Measurements from ENCODE around the gene SMPD3. TPM values are rescaled to one million over a fixed set of nuclear protein-coding genes. Genes with fewer than 3 reads are reported as not detected.

SMPD3 gene
- total and polyA plus RNA-seq, 2 experiments from 2014 or later = 0.57 to 0.83 TPM

DNA sequence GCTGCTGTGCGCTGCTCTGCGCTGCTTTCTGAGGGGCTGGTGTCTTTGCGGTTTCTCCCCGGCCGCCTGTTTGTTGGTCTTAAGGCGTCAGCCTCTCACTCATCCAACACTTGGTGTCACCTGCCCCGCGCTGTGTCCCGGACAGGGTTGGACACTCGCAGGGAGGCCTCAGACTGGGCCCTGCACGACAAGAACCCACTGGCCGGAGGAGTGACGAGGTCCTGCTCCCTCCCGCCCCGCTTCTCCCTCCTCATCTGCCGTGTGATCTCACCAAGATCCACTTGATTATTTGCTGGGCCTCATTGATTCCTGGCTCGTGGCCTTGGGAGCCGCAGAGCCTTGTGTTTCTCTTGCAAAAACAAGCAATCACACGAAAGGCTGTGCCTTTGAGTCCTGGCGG is 80.9 kb downstream of the SMPD3 start:
- ATAC-seq = peak; percentile 5; the same call in 2 of the 3 replicates
- Histone ChIP-seq H2AFZ (peak overlapping the region; percentile 84), H3K36me3 (ENCODE audit: insufficient read depth) (no peaks in the 10 kb centered on the region), H3K4me2 (no peak overlapping the region), H4K20me1 (replicated peaks; ENCODE audit: insufficient read depth) (no peaks in the 10 kb centered on the region; the same call in 1 of the 2 replicates), H3K27ac (ENCODE audit: low read depth) (no peak overlapping the region), H3K27me3 (ENCODE audit: insufficient read depth) (no peaks in the 10 kb centered on the region), H3K4me3 (no peak overlapping the region), H3F3A (replicated peaks; ENCODE audit: low read depth) (no peaks in the 10 kb centered on the region), H3K79me2 (replicated peaks; ENCODE audit: insufficient read depth) (no peaks in the 10 kb centered on the region), H3K9me2 (ENCODE audit: insufficient read depth) (no peaks in the 10 kb centered on the region), H3K4me1 (ENCODE audit: insufficient read depth) (no peaks in the 10 kb centered on the region)
- Mint-ChIP-seq H3K27me3 (ENCODE audit: insufficient read depth, low read depth, poor library complexity) (peaks cover 14% of the 10 kb centered on the region), H3K36me3 (ENCODE audit: low read depth) (no peaks in the 10 kb centered on the region), H3K9me3 (no peaks in the 10 kb centered on the region), H3K4me1 (peaks cover 42% of the 10 kb centered on the region), H3K27ac (no peak overlapping the region), H3K4me3 (no peak overlapping the region)
- no peak for DNase-seq (ENCODE audit: low spot score)
- TF ChIP-seq NANOG (IDR thresholded peaks at IDR 0.05; ENCODE audit: borderline replicate concordance) = no peak

GRCh38 chr16:68367030-68367429 is 81.3 kb downstream of the SMPD3 start:
- H2AFZ ChIP-seq = peak overlapping the region; percentile 84
- no peaks in the 10 kb centered on the region for H3F3A ChIP-seq (replicated peaks; ENCODE audit: low read depth)
- no peak overlapping the region for H3K4me2 ChIP-seq
- no peaks in the 10 kb centered on the region for H3K36me3 ChIP-seq (ENCODE audit: insufficient read depth)
- H3K4me1 ChIP-seq (ENCODE audit: insufficient read depth) = no peaks in the 10 kb centered on the region
- no peaks in the 10 kb centered on the region; the same call in 1 of the 2 replicates for H4K20me1 ChIP-seq (replicated peaks; ENCODE audit: insufficient read depth)
- no peaks in the 10 kb centered on the region for H3K9me2 ChIP-seq (ENCODE audit: insufficient read depth)
- H3K4me3 ChIP-seq = no peak overlapping the region
- Mint-ChIP-seq H3K36me3 (ENCODE audit: low read depth) (no peaks in the 10 kb centered on the region), H3K4me1 (peaks cover 42% of the 10 kb centered on the region), H3K4me3 (no peak overlapping the region), H3K27ac (no peak overlapping the region), H3K27me3 (ENCODE audit: insufficient read depth, low read depth, poor library complexity) (peaks cover 12% of the 10 kb centered on the region), H3K9me3 (no peaks in the 10 kb centered on the region)
- H3K27me3 ChIP-seq (ENCODE audit: insufficient read depth) = no peaks in the 10 kb centered on the region
- peak; percentile 81 for DNase-seq (ENCODE audit: low spot score)
- no peaks in the 10 kb centered on the region for H3K79me2 ChIP-seq (replicated peaks; ENCODE audit: insufficient read depth)
- TF ChIP-seq CTCF (conservative IDR thresholded peaks at IDR 0.05; ENCODE audit: low read depth in 2 of 2) (peak; percentile 60 to 84), EZH2phosphoT487 (IDR thresholded peaks at IDR 0.05; ENCODE audit: unreplicated experiment) (no peak)
- H3K27ac ChIP-seq (ENCODE audit: low read depth) = no peak overlapping the region
- peak; percentile 76 for ATAC-seq

DNA sequence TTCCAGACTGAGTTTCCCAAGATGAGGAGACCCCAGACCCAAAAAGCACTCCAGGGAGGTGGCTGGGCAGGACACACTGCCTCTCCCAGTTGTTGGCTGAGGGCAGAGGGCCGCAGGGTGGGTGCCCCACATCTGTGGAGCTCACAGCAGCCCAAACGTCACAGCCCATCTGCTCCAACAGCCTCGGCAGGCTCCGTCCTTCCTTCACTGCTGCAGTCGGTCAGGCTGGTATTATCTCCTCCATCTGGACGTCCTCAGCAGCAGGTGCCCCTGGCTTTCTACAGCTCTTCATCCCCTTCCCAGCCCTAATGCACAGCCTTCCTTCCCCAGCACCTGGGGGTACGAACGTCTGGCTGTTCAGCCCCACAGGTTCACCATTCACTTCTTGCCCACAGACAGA is 82.2 kb downstream of the SMPD3 start:
- Mint-ChIP-seq H3K9me3 (no peaks in the 10 kb centered on the region), H3K27ac (no peak overlapping the region; the same call in 1 of the 2 replicates), H3K4me1 (peaks cover 42% of the 10 kb centered on the region), H3K36me3 (ENCODE audit: low read depth) (no peaks in the 10 kb centered on the region), H3K27me3 (ENCODE audit: insufficient read depth, low read depth, poor library complexity) (peaks cover 12% of the 10 kb centered on the region), H3K4me3 (no peak overlapping the region)
- Histone ChIP-seq H3K79me2 (replicated peaks; ENCODE audit: insufficient read depth) (no peaks in the 10 kb centered on the region), H2AFZ (no peak overlapping the region), H3K4me1 (ENCODE audit: insufficient read depth) (no peaks in the 10 kb centered on the region), H3K27me3 (ENCODE audit: insufficient read depth) (no peaks in the 10 kb centered on the region), H3K36me3 (ENCODE audit: insufficient read depth) (no peaks in the 10 kb centered on the region), H3F3A (replicated peaks; ENCODE audit: low read depth) (no peaks in the 10 kb centered on the region), H3K27ac (ENCODE audit: low read depth) (no peak overlapping the region), H3K4me3 (no peak overlapping the region), H4K20me1 (replicated peaks; ENCODE audit: insufficient read depth) (no peaks in the 10 kb centered on the region; the same call in 1 of the 2 replicates), H3K9me2 (ENCODE audit: insufficient read depth) (no peaks in the 10 kb centered on the region), H3K4me2 (no peak overlapping the region)
- ATAC-seq = no peak
- DNase-seq (ENCODE audit: low spot score) = no peak
- no peak for TF ChIP-seq REST (IDR thresholded peaks at IDR 0.05; ENCODE audit: unreplicated experiment)
- TF ChIP-seq, protein P1, sequence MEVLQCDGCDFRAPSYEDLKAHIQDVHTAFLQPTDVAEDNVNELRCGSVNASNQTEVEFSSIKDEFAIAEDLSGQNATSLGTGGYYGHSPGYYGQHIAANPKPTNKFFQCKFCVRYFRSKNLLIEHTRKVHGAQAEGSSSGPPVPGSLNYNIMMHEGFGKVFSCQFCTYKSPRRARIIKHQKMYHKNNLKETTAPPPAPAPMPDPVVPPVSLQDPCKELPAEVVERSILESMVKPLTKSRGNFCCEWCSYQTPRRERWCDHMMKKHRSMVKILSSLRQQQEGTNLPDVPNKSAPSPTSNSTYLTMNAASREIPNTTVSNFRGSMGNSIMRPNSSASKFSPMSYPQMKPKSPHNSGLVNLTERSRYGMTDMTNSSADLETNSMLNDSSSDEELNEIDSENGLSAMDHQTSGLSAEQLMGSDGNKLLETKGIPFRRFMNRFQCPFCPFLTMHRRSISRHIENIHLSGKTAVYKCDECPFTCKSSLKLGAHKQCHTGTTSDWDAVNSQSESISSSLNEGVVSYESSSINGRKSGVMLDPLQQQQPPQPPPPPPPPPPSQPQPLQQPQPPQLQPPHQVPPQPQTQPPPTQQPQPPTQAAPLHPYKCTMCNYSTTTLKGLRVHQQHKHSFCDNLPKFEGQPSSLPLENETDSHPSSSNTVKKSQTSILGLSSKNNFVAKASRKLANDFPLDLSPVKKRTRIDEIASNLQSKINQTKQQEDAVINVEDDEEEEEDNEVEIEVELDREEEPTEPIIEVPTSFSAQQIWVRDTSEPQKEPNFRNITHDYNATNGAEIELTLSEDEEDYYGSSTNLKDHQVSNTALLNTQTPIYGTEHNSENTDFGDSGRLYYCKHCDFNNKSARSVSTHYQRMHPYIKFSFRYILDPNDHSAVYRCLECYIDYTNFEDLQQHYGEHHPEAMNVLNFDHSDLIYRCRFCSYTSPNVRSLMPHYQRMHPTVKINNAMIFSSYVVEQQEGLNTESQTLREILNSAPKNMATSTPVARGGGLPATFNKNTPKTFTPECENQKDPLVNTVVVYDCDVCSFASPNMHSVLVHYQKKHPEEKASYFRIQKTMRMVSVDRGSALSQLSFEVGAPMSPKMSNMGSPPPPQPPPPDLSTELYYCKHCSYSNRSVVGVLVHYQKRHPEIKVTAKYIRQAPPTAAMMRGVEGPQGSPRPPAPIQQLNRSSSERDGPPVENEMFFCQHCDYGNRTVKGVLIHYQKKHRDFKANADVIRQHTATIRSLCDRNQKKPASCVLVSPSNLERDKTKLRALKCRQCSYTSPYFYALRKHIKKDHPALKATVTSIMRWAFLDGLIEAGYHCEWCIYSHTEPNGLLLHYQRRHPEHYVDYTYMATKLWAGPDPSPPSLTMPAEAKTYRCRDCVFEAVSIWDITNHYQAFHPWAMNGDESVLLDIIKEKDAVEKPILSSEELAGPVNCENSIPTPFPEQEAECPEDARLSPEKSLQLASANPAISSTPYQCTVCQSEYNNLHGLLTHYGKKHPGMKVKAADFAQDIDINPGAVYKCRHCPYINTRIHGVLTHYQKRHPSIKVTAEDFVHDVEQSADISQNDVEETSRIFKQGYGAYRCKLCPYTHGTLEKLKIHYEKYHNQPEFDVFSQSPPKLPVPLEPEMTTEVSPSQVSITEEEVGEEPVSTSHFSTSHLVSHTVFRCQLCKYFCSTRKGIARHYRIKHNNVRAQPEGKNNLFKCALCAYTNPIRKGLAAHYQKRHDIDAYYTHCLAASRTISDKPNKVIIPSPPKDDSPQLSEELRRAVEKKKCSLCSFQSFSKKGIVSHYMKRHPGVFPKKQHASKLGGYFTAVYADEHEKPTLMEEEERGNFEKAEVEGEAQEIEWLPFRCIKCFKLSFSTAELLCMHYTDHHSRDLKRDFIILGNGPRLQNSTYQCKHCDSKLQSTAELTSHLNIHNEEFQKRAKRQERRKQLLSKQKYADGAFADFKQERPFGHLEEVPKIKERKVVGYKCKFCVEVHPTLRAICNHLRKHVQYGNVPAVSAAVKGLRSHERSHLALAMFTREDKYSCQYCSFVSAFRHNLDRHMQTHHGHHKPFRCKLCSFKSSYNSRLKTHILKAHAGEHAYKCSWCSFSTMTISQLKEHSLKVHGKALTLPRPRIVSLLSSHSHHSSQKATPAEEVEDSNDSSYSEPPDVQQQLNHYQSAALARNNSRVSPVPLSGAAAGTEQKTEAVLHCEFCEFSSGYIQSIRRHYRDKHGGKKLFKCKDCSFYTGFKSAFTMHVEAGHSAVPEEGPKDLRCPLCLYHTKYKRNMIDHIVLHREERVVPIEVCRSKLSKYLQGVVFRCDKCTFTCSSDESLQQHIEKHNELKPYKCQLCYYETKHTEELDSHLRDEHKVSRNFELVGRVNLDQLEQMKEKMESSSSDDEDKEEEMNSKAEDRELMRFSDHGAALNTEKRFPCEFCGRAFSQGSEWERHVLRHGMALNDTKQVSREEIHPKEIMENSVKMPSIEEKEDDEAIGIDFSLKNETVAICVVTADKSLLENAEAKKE (CRISPR knock-in tag; IDR thresholded peaks at IDR 0.05) = no peak
